ENCODE measurements around the gene DNAH17.

The DNAH17 gene

DNA sequence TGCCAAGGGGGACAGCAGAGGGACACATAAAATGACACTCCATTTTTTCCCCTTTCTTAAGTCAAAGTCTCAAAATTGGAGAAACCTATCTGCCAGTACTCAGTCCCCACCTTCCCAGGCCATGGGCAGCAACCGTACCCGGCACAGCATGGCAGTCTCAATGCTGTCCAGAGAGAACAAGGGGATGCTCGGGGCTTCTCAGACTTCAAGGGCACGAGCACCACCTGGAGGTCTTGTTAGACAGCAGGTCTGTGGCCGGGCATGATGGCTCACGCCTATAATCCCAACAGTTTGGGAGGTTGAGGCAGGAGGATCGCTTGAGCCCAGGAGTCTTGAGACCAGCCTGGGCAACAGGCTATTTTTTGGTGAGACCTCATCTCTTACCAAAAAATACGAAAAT, 3.2 kb downstream of the DNAH17 start:
- intact Hi-C loops (cut with micrococcal nuclease): no loop called here
- Mint-ChIP-seq H3K27ac (no peak overlapping the region), H3K27me3 (peaks cover 12% of the 10 kb centered on the region), H3K4me1 (ENCODE audit: low read depth) (peaks cover 14% of the 10 kb centered on the region), H3K9me3 (no peaks in the 10 kb centered on the region), H3K36me3 (ENCODE audit: low read depth) (no peaks in the 10 kb centered on the region), H3K4me3 (no peak overlapping the region)

DNA sequence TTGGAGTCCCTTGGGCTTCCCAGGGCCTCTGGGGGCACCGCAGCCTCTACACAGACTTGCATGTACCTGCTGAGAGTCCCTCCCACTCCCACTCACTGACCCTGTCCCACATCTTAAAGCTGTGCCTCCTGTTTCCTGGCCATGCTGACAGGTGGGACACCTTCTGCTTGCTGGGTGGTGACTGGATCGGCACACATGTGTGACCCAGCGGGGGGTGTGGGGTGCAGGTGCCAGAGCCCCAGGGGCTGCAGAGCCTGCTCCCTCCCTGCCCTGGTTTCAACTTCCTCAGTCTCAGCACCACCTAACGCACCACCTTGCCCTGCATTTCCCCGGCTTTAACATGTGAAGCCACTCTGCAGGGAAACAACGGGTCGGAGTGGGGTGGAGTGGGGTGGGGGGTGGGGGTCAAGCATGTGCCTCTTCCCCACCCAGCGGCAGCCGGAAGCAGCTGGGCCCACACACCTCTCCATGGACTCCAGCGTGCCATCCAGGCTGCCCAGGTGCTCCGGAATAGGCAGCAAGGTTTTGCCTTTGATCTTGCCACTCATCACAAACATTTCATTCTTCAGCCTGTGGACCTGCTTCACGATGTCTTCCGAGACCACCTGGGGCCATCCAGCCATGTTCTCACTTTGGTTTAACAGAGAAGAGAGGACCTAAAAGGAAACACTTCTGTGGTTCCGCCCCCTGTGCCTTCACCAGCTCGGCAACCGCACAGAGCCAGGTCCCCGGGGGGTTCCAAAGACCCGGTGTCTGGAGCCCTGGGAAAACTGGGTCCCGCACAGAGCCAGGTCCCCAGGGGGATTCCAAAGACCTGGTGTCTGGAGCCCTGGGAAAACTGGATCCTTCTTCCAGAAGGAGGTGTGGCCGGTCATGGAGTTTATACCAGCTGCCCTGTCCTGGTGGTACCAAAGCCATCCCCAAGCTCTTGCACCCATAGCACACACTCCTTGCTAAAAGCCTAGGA, 4.7 kb downstream of the DNAH17 start:
- H3K4me1 Mint-ChIP-seq (ENCODE audit: low read depth): peaks cover 16% of the 10 kb centered on the region
- intact Hi-C loops (cut with micrococcal nuclease): no loop called here
- no peaks in the 10 kb centered on the region for H3K36me3 Mint-ChIP-seq (ENCODE audit: low read depth)
- no peak overlapping the region for H3K4me3 Mint-ChIP-seq
- H3K27me3 Mint-ChIP-seq: peaks cover 12% of the 10 kb centered on the region
- no peaks in the 10 kb centered on the region for H3K9me3 Mint-ChIP-seq
- no peak overlapping the region for H3K27ac Mint-ChIP-seq

DNA sequence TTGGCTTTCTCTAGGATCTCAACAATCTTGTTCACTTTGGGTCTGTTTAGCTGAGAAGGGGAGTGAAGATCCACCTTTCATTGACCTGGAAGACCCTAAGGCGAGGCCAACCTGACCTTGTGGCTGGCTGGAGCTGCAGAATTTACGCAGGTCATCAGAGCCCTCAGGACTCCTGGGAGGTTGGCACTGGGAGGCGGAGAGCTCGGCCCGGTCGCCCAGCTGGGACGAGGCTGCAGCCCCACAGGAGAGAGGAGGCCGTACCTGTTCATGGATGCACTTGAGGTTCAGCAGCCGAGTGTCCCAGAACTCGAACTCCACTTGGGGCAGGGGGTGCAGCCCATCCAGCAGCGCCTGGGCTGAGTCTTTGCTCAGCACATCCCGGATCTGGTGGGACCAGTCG, 5.9 kb downstream of the DNAH17 start:
- Mint-ChIP-seq H3K36me3 (ENCODE audit: low read depth) (no peaks in the 10 kb centered on the region), H3K9me3 (no peaks in the 10 kb centered on the region), H3K27ac (no peak overlapping the region), H3K27me3 (peaks cover 14% of the 10 kb centered on the region), H3K4me3 (no peak overlapping the region), H3K4me1 (ENCODE audit: low read depth) (peaks cover 23% of the 10 kb centered on the region)
- intact Hi-C loops (cut with micrococcal nuclease): no loop called here

DNA sequence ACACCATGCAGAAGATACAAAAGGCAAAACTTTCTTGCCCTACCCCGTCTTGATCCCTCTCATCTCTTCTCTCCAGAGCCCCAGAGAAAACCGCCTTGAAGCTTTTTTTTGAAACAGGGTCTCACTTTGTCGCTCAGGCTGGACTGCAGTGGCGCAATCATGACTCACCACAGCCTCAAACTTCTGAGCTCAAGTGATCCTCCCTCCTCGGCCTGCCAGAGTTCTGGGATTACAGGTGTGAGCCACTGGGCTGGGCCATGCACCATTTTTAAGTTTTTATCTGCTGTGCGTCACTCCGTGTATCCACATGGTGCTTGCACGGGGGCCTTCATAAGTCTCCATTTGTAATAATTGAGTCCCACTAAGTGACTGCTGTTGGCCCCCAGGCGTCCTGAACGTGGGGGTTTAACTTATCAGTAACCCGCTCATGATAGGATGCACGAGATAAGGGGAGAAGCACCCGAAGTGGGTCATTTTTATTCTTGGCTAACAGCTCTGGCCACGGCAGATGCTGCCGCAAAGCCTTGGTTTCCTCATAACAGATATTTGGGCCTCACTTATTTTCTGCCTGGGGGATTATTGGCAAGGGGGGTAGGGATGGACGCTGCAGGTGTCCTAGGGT, 8.6 kb downstream of the DNAH17 start:
- Mint-ChIP-seq H3K4me1 (ENCODE audit: low read depth) (peaks cover 23% of the 10 kb centered on the region), H3K9me3 (no peaks in the 10 kb centered on the region), H3K36me3 (ENCODE audit: low read depth) (no peaks in the 10 kb centered on the region), H3K27me3 (peaks cover 27% of the 10 kb centered on the region), H3K4me3 (no peak overlapping the region), H3K27ac (no peak overlapping the region)
- intact Hi-C loops (cut with micrococcal nuclease): no loop called here

DNA sequence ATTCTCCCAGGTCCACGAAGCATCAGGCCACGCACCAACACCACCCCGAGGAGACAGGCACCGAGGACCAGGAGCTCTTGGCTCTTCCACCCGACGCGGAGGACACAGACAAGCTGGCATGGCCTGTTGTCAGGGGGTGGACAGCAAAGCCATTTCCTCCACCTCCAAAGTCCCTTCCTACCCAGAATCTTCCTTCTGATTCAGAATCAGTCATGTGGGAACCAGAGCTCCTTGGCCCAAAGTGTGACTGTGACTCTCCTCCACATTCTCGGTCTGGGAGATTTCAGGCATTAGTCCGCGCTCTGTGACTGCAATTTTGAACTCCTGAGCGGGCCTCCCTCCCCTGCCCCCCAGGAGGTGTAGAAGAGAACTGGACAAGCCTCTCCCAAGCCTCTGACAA, 9.2 kb downstream of the DNAH17 start:
- peaks cover 28% of the 10 kb centered on the region for H3K27me3 Mint-ChIP-seq
- intact Hi-C loops (cut with micrococcal nuclease): no loop called here
- no peaks in the 10 kb centered on the region for H3K9me3 Mint-ChIP-seq
- no peaks in the 10 kb centered on the region for H3K36me3 Mint-ChIP-seq (ENCODE audit: low read depth)
- H3K4me1 Mint-ChIP-seq (ENCODE audit: low read depth): peaks cover 23% of the 10 kb centered on the region
- no peak overlapping the region for H3K4me3 Mint-ChIP-seq
- H3K27ac Mint-ChIP-seq: no peak overlapping the region

DNA sequence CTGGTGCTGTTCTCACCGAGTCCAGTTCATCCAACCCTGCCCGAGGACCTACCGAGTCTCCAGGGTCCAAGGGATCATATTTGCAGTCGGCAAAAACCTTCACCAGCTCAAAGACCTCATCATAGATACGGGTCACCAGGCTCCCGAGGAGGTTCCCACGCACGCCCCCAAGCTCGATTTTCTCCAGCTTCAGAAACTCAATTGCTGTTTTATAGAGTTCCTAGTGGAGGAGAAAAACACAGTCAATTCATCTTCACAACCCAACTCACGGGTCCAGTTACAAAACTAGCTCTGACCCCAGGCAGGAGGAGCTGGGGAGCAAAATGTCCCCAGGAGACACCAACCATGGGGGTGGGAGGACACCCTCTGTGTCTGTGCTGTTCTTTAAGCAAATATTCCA, 10.2 kb downstream of the DNAH17 start:
- peaks cover 23% of the 10 kb centered on the region for H3K4me1 Mint-ChIP-seq (ENCODE audit: low read depth)
- intact Hi-C loops (cut with micrococcal nuclease): no loop called here
- no peaks in the 10 kb centered on the region for H3K36me3 Mint-ChIP-seq (ENCODE audit: low read depth)
- H3K27me3 Mint-ChIP-seq: peaks cover 27% of the 10 kb centered on the region
- H3K4me3 Mint-ChIP-seq: no peak overlapping the region
- no peak overlapping the region for H3K27ac Mint-ChIP-seq
- no peaks in the 10 kb centered on the region for H3K9me3 Mint-ChIP-seq

DNA sequence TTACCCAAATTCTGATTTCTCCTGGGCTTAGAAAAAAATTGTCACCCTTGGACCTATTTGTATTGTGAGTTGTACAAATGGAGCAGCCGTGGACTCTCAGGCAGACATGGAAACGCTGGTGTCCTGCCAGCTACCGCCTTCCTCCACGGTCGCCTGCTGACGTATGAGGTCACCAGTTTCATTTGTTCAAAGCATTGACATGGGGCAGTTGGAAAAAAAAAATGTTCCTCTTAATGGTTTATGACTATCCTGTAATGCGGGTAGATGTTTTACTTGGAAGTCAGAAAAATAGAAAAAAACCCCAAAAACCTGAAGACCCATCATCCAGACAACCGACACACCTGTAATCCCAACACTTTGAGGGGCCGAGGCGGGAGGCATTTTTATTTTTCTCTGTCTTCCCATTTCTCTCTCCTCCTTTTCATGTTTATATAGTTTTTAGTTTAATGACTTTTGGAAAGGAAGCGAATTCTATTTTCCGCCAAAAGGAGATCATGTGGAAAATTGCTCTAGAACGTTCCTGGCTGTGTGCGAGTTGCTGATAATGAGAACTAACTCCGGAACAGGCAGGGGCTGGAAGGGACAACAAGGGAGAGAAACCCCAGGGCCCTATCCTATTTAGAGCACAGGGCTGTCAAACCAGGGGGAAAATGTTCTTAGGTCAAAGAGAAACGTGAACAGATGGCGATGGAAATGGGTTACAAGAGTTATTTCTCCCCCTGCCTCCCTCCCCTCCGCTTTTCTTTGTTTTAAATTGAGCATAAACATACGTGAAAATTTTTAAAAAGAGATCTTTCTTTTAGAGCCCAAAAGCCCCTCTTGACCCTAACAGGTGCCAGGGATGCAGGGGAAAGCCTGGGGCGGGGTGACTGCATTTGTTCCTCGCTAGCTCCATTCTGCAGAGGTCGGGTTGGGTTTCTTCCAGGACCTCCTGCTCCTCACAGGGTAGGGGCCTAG, 13.7 kb downstream of the DNAH17 start:
- H3K27me3 Mint-ChIP-seq: peaks cover 21% of the 10 kb centered on the region
- H3K27ac Mint-ChIP-seq: no peak overlapping the region

DNA sequence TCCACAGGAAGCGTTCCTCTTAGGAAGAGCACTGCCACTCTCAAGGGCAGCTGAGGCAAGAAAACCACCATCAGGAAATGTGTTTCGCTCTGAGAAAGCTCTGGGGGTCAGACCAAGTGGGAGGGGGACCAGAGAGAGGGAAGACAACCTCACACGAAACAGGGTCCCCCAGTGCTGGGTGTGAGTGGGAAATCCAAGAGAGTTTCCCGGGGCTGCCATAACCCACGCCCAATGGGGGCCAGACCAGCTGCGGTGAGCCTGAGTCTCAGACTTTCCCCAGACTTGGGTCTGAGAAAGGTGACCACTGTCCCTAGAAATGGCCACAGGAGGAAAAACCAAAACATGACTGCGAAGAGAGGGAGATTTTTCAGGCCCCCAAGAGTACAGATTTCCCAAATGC, 14.5 kb downstream of the DNAH17 start:
- intact Hi-C loops (cut with micrococcal nuclease): no loop called here
- peaks cover 9% of the 10 kb centered on the region for H3K4me1 Mint-ChIP-seq (ENCODE audit: low read depth)
- no peaks in the 10 kb centered on the region for H3K9me3 Mint-ChIP-seq
- no peak overlapping the region for H3K27ac Mint-ChIP-seq
- peaks cover 21% of the 10 kb centered on the region for H3K27me3 Mint-ChIP-seq
- H3K36me3 Mint-ChIP-seq (ENCODE audit: low read depth): no peaks in the 10 kb centered on the region
- H3K4me3 Mint-ChIP-seq: no peak overlapping the region

More for the DNA sequence above, 13.7 kb downstream of the DNAH17 start:
- Mint-ChIP-seq H3K4me1 (ENCODE audit: low read depth) (peaks cover 16% of the 10 kb centered on the region), H3K9me3 (no peaks in the 10 kb centered on the region), H3K4me3 (no peak overlapping the region), H3K36me3 (ENCODE audit: low read depth) (no peaks in the 10 kb centered on the region)
- intact Hi-C loops (cut with micrococcal nuclease): no loop called here

DNA sequence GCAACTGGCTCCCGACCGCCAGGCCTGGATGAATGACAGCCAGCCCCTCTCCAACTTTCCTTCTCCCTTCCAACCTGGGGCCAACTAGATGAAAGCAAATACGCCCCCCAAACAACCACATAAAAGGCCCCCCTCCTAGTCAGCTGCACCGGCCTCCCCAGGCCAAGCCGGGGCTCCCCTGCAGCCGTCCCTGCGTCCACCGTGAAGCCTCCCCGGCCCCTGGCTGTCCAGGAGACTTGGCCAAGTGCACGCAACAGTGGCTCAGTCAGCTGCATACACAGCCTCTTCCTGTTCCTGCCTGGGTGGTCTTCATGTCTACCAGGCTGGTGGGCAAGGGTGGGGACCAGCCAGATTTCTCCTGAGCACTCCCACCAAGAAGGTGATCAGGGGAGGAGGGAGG, 16.0 kb downstream of the DNAH17 start:
- intact Hi-C loops (cut with micrococcal nuclease): no loop called here
- no peaks in the 10 kb centered on the region for H3K36me3 Mint-ChIP-seq (ENCODE audit: low read depth)
- H3K4me1 Mint-ChIP-seq (ENCODE audit: low read depth): peaks cover 2% of the 10 kb centered on the region
- no peaks in the 10 kb centered on the region for H3K9me3 Mint-ChIP-seq
- peaks cover 18% of the 10 kb centered on the region for H3K27me3 Mint-ChIP-seq
- no peak overlapping the region for H3K4me3 Mint-ChIP-seq
- H3K27ac Mint-ChIP-seq: no peak overlapping the region

DNA sequence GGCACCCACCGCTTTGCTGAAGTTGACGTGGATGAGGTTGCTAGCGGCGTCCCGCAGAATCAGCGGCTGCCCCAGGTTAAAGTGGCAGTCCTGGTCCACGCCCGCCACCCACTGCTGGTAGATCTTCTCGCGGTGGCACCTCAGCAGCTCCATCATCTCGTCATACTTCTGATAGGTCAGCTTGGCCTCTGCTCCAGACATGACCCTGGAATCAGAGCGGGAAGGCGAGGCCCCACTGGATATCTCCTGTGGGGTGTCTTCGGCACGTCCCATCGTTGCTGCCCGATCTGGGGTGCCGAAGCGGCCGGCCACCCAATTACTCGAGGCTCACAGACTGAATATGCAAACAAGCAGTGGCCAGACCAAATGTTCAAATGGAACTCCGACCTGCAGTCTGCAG, 16.5 kb downstream of the DNAH17 start:
- H3K27me3 Mint-ChIP-seq: peaks cover 17% of the 10 kb centered on the region
- intact Hi-C loops (cut with micrococcal nuclease): no loop called here
- no peaks in the 10 kb centered on the region for H3K9me3 Mint-ChIP-seq
- no peak overlapping the region for H3K4me3 Mint-ChIP-seq
- H3K27ac Mint-ChIP-seq: no peak overlapping the region
- peaks cover 5% of the 10 kb centered on the region for H3K4me1 Mint-ChIP-seq (ENCODE audit: low read depth)
- no peaks in the 10 kb centered on the region for H3K36me3 Mint-ChIP-seq (ENCODE audit: low read depth)

DNA sequence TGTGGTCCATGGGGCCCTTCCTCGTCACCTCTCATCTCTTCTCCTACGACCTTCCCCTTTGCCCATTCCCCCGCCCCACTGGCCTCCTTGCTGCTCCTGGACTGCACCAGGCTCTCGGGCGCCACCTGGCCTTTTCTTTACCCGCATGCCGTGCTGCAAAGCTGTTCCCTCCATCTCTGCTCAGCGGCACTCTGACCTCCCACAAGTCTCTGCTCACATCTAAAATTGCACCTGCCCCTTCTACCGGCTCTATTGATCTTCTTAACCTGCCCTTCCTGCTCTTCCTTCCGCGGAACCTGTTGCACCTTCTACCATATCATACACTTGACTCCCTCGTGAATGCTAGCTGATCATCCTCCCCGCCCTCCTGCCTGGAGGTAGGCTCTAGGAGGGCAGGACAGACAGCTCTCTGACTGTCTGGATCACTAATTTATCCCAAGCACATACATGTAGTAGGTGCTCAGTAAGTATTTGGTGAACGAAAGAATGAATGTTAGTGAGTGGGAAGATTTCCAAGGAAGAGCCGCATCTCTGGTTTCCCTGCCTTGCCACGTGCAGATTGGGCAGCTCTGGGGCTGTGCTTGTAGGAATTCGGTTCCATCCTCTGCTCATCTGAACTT, 17.3 kb downstream of the DNAH17 start:
- Mint-ChIP-seq H3K36me3 (ENCODE audit: low read depth) (no peaks in the 10 kb centered on the region), H3K4me1 (ENCODE audit: low read depth) (peaks cover 5% of the 10 kb centered on the region), H3K27ac (no peak overlapping the region), H3K27me3 (peaks cover 15% of the 10 kb centered on the region), H3K9me3 (no peaks in the 10 kb centered on the region), H3K4me3 (no peak overlapping the region)
- intact Hi-C loops (cut with micrococcal nuclease): no loop called here

DNA sequence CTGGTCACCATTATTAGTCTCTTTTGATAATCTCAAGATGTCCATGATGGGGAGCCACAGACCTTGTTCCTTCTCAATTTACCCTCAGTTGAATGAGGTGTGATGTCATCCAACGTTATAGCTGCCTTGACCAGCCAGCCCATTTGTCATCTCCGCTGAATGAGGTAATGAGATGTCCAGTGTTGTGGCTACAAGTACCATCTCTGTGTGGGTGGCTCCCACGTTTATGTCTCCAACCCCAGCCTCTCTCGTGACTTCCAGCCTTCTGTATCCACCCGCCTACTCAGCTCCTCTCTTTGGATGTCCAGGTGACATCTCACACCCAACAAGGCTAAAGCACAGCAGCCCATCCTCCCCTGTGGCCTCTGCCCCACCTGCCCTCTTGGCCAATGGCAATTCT, 18.2 kb downstream of the DNAH17 start:
- Mint-ChIP-seq H3K4me3 (no peak overlapping the region), H3K27ac (no peak overlapping the region), H3K9me3 (no peaks in the 10 kb centered on the region), H3K27me3 (peaks cover 10% of the 10 kb centered on the region), H3K4me1 (ENCODE audit: low read depth) (peaks cover 5% of the 10 kb centered on the region), H3K36me3 (ENCODE audit: low read depth) (no peaks in the 10 kb centered on the region)
- intact Hi-C loops (cut with micrococcal nuclease): no loop called here

DNA sequence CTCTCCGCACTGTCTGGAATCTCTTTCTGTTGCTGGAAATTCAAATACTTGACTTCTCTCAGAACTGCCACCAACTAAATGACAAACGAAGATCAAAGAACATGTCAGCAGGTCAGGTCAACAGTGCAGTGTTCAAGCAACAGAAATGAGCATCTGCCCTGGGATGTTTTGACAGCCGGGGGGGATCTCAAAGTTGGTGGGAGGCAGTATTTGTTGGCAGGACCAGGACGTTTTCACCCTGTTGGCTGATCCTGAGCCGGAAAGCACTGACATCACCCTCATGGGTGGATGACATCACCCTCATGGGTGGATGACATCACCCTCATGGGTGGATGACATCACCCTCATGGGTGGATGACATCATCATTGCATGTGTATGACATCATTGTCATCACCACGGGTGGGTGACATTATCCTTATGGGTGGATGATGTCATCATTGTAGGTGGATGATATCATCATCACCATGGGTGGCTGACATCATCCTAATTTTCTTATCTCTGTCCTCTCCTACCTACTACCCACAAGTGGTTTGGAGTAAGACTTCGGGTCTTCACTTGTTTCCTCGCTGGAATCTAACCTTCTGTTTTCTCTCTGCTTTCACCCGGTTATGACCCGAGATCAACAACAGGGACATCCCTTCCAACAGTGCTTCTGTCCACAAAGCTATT, 18.9 kb downstream of the DNAH17 start:
- Mint-ChIP-seq H3K27ac (no peak overlapping the region), H3K36me3 (ENCODE audit: low read depth) (no peaks in the 10 kb centered on the region), H3K4me3 (no peak overlapping the region), H3K9me3 (no peaks in the 10 kb centered on the region), H3K4me1 (ENCODE audit: low read depth) (peaks cover 5% of the 10 kb centered on the region), H3K27me3 (peaks cover 7% of the 10 kb centered on the region)
- intact Hi-C loops (cut with micrococcal nuclease): no loop called here
